ENCODE results near the gene ITPKB.
A peak's percentile ranks its signal among the peaks of the same experiment; 100 is the strongest.
"Not testable (repeated sequence)": the region's sequence is repeated elsewhere in the genome, so short reads cannot be mapped to it uniquely, and the experiment has no call there.

ITPKB gene

DNA sequence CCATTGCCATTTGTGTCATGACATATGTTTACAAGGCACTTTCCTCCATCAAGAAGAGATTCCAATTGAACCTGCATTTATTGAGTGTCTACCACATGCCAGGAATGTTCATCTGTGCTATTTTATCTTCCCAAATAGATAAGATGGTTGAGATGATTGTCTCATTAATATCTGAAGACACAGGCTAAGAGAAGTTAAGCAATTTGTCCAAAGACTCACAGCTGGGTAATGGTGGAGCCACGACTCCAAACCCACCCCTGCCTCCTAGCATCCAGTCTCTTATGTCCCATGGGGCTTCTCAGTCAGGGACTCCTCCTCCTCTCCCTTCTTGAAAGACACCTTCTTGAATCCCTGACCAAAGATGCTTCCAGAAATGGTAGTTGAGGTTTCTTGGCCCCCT, 122.4 kb downstream of the ITPKB start:
- no peak for DNase-seq

DNA sequence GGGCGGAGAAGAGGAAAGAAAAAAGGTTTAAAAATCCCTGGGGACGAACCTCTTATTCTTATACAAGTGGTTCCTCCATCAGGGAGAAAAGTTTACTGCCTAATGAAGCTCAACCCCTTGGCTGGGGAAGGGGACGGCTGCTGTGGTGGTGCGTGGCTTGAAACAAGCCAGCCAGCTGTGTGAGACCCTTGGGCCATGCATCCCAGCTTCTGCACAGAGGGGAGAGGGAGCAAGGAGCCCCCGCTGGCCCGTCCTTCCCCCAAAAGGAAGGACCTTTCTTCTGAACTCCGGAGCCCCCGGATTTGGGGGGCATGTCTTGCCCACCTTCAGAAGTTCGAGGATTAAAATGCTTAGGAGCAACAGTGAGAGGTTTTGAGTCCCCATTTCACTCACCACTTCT, 123.2 kb downstream of the ITPKB start:
- DNase-seq, result no peak

DNA sequence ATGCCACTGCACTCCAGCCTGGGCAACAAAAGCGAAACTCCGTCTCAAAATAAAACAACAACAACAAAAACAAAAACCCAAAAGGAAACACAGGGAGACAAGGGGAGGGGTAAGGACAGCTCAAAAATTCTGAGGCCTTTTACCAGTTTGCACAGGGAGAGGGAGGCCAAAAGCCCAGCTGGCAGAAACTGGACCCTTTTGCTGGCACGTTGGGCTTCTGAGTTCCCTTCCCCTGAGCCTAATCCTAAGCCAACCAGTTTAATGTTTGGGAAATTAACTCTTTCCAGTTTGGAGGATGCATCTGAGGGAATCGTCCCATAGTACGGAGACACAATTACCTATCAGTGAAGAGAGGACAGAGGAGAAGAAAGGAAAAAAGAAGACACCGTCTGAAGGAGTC, 127.1 kb downstream of the ITPKB start:
- DNase-seq, result not testable (repeated sequence)

DNA sequence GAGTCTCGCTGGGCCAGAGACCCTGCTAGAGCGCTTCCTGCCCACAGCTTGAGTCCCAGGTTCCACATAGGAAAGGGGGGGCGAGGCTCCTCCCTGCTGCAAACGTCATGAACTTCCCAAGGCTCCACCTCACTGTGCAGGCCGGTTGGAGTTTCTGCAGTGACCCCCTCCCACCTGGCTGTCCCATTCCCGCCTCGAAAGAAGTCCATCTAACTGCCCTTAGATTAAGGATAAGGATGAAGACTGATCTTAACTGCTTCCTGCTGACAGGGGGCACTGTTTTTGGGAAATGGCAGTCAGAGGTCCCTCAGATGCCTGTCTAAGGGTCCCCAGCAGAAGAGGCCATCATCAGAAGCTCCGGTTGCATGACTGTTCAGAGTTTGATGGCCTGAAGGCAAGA, 127.8 kb downstream of the ITPKB start:
- DNase-seq, result no peak

DNA sequence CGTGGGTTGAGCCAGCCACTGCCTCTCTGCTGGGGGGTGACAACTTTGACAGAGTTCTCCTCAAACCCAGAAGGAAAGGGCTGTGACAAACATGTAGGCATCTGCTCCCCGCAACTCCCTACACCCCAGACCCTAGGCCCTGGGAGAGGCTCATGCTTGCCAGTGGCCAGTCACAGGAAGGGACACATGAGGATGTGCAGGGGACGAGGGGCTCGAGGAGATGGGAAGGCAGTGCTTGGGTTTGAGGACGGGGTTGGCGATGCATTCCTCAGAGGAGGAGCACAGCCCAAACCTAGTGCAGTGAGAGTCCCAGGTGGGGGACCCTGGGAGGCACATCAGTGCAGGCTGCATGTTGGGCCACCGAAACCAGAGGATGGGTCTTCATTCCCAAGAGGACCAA, 128.4 kb downstream of the ITPKB start:
- DNase-seq, result no peak

DNA sequence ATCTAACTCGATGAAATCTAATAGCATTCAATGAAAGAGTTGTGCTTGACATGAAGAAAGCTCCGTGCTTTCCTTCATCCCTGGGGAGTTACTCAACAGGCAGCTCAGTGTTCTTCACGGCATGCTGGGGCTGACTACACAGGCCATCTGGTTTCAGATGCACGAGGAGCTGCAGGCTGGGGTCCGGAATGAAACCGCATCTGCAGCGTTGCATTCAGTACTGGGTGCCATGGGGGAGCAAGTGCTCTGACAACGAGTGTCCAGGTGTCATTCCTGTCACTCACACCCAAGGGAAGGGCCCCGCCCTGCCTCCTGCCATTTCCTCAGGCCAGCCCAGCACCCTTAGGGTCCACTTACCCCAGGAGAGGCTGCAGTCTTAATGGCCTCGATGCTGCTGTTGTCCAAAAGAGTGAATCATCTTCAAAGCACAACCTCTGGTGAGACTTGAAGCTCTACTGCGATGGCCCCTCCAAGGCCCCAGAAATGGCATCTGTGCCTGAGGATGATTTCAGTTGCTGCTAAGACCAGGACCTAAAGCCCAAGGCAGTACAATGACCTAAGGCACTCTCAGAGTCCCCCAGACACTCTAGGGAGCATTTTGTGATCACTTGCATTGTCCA, 129.1 kb downstream of the ITPKB start:
- no peak for DNase-seq

DNA sequence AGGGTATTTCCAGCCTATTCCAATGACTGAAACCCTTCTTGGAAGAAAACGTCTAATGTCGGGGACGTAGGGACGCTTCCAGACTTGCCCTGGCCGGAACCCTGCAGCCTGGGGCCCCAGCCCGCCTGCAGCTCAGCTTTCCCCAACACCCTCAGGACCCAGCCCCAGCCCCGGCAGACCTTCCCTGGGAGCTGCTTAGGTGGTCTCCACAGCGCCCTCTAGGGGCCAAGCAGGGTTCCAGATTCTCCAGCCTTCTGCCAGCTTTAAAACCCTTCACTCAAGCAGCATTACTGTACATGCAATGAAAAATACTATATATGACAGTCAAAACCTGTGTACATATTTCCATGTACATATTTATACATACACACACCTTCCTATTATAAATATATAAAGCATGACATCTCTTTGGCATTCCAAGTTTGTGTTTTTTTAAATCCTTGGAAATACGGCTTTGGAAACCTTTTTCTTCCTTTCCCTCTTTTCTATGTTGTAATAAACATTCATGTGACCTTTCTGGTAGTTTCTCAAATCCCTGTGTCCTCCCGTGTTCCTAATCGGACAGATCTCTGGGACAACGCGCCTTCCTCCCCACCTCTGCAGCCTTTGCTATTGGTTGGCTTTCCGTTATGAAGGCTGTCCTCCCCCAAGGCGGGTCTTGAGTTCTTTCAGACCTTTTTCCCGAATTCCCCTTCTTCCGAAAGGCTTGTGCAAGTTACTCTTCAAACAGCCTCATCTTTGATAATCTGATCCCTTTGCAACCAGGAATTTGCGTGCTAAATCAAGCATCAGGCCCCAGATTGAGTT, 130.2 kb downstream of the ITPKB start:
- DNase-seq, result peak; percentile 83

DNA sequence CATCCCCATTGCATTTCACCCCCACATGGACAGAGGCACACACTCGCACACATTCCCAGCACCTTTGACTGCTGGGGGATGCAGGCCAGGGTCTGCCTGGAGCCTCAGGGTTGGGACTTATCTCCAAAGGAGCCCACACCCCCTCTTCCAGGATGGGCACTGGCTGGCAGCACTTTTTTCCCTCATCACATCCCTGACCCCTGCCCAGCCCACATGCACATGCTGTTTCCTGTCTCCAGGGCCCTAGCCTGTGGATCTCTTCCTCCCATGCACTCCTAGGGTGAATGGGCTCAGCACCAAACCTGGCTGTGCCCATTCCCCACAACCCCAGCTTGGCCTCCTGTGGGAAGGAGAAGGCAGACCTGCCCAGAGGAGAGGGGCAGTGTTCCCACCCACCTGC, 131.3 kb downstream of the ITPKB start:
- no peak for DNase-seq

DNA sequence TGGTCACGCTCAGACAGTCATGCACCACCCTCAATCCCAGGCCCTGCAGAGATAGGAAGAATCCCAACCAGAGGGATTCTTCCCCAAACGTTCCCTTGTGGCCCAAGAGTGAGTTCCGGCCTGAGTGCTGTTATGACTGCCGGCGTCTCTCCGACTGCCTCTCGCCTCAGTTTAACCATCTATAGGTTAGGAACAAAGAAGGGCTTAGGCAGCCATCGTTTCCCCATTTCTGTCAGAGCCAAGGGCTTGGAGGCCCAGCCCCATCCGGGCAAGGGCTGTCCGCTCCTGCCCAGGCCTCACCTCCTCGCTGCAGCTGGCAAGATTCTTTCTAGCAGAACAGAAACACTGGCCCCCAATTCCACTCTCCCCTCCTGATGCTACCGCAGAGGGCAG, 131.8 kb downstream of the ITPKB start:
- no peak for DNase-seq

DNA sequence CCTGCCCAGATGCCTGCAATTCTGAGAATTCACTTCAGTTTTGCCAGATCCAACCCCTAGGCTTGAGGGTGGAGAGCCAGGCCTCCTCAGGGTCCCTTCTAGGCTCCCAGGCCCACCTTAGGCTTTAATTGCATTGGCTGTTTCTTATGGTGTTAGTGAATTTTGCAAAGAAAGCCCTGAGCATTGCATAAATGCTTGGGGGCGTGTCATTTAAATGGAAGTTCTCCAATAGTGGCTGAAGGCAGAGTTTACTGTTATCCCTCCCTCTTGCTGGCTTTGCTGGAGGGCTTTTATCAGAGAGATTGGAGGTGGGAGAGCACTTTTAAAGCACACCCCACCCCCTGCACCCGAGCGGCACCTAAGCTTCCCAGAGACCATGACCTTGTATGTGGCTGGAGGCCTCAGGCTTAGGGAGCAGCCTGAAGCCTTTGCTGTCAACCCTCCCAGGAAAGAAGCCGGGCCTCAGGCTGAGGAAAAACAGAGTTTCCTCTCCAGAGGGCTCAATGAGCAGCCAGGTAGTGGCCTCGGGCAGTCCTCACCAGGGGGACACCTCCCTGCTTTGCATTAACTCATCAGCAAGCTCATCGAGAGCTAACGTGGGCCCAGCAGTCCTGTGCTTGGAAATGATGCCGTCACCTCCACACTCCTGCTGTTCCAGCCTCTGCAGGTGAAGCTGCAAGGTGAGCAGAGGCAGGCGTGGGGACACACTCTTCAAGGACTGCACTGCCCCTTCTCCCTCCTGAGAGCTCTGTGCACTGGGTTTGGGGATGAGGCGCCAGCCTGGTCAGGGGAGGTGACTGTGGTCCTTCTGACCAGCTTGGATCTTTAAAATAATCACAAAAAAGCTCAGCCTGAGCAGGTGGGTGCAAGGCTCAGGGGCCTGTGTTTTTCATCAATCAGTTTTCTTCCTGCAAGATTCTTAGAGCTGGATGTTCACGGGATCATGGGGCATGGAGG, 132.5 kb downstream of the ITPKB start:
- DNase-seq, result no peak

DNA sequence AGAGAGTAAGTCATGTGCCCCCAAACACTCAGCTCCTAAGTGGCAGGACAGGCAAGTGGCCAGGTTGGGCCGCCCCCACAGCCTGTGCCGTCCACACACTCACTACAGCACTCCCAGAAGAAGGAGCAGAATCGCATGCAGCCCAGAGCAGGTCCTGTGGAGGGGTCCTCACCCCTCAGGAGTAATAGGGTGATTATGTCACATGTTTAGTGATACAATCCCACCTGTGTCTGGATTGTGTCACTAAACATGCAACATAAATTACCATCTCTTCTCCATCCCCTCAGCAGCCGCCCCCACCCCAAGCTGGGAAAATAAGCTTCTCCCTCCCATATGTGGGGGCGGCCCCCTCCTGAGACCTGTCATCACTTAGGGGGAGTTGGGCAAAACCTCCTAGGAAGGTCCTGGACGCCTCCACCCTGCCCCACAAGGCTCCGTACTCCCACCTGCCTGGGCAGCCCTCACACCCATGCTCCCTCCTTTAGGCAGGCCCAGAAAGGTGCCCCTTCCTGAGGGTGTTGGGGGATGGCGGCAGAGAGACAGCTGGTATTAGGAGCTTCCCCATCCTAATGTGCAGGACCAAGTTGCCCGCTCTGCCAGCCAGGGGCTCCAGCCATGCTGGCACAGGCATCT, 133.6 kb downstream of the ITPKB start:
- no peak for DNase-seq

DNA sequence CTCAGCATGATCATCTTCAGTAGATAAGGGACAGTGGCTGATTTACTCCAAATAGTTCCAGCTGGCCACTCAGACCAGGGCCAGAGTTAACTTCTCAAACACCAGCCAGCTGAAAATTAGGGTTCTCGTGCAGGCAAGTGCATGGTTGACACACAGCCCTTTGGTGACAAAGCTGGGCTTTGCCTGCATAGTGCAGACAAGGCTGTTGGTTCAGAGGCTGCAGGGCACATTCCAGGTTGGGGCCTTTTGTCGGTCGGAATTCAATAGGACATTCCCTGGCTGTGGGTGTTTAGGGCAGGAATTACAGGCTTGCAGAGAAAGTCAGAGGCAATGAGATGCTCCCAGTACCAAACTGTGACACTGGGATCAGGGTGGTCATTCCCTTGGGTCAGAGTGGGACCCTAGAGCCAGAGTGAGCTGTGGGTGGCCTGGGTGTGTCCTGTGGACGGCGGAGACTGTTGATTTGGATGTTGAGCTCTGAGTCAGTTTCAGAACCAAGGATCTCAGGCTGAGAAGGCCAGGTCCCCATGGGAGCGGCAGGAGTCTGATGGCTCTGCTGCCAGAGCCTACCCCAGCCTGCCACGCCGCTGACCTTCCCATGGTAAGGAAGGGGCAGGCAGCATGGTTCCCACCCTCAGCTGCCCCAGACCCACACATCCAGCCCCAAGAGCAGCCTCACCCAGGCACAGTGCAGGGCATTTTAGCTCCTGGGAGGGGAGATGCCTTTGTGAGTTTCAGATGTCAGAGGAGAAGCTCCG, 134.3 kb downstream of the ITPKB start:
- DNase-seq, result no peak

DNA sequence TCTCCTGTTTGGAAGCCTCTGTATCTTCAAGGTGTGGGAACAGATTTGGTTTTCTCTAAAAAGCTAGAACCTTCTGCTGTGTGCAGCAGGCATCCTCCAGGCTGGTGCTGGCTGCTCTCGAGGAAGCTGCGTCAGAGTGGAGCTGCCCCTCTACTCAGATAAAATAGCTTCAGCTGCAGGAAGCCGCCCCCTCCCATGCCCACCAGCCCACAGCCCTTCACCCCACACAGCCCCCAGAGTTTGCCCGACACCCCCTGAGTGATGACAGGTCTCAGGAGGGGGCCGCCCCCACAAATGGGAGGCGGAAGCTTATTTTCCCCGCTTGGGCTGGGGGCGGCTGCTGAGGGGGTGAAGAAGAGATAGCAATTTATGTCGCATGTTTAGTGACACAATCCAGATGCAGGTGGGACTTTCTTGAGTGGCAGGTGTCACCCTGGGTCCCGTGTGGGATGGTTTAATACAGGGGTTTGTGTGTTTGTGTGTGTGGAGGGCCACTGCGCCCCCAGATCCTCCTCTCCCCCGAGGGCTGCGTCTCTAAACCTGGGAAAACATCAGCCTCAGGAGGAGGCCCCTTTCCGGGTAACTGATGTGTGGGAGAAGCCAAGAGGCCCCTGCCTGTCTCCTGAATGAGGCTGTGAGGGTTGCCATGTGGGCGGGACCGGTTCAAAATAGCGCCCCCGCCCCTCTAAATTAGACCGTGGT, 135.1 kb downstream of the ITPKB start:
- DNase-seq, result no peak

DNA sequence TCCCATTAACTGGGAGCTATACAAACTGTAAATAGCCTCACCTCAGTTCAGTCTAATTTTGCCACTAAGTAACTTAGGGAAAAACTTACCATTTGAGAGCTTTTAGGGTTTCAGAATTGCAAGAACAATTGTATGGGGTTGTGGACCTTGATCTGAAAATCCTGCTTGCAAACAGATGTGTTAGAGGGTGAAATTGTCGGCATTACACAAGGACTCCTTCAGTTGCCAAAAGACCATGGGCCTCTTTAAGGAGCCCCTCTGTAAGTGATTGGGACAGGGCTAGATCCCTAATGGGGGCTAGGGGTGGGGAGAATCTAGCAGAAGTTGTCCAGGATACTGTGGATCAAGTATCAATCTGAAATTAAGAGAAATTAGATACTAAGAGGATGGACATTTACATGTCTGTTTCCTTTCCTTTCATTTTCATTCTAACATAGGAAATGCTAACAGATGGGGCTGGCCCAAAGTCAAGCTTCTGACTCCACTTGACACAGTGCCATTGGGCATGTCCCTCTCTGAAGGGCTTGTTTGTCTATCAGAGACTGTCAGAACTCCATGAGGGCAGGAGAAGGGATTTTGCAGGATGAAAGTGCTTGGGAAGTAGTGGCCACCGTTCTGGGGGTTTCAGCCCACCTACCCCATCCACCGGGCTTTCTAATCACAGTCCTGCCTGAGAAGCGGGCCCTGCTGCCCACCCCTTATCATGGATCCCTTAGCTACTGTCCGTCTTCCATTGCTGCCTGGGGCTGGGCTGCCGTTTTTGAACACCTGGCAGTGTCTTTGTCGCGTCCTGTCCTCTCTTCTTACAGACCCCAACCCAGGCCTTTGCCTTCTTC, 135.8 kb downstream of the ITPKB start:
- DNase-seq, result no peak

DNA sequence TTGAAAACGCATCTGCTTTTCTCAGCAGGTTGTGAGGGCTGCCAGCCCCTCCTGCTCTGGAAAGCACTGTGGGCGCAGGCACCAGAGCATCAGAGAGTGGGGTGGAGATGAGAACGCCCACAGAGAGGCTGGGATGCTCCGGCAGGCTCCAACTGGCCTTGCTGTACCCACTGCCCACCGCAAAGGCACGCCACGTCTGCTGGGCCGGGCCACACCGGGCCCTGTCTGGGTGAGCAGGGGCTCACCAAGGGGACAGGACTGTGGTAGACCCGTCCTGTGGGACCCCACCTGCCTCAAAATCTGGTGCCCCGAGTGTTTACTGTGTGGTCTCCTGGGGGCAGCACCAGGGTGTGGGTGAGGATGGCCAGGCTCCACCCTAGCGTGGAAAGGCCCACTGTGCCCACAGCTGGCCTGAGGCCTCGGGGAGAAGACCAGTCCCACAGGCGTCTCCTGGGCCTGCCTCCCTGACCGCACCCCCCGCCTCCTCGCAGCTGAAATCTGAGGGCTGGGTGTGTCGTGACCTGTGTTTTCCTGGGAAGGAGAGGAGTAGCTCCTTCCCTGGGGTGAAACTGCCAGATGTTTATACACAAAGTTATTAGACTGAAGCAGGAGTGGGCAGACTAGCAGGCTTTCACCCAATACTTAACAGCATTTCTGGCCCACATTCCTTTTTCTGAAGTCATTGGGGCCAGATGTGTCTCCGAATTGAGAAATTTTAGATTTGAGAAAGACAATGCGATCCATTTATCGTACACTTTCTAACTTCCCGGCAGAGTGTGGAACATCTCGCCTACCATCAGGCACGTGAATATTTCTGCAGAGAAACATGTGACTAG, 136.7 kb downstream of the ITPKB start:
- no peak for DNase-seq

DNA sequence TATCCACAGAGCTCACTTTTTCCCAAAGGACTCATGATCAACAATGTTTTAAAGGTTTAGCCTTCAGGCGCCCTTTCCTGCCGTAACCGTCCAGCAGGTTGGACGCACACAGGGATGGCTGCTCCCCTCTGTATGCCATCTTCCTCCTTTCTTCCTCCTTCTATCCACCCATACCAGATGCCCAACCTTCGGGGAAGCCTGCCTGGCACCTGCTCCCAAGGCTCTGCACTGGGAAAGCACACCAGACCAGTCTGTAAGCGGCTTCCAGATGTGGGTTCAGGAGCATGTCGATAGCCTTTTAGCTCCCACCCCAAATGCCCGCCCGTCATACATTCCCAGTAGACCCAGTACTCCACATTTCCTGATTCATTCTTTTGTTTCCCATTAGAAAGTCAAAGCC, 137.6 kb downstream of the ITPKB start:
- no peak for DNase-seq

DNA sequence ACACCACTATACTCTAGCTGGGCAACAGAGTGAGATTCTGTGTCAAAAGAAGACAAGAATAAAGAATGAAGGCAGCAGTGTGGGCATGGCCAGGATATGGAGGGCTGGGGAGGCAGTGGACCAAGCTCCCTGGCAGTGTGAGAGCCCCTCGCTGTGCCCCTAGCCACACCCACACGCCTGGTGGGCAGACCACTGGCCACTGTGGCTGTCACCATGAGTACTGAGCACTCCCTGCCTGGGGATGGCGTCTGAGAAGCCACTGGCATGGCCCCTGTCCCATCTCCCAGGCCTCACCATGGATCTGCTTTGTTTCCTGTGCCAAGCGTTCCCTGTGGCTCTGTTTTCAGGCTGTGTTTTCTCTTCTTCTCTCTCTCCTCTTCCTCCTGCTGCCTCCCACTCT, 138.8 kb downstream of the ITPKB start:
- DNase-seq, result no peak

DNA sequence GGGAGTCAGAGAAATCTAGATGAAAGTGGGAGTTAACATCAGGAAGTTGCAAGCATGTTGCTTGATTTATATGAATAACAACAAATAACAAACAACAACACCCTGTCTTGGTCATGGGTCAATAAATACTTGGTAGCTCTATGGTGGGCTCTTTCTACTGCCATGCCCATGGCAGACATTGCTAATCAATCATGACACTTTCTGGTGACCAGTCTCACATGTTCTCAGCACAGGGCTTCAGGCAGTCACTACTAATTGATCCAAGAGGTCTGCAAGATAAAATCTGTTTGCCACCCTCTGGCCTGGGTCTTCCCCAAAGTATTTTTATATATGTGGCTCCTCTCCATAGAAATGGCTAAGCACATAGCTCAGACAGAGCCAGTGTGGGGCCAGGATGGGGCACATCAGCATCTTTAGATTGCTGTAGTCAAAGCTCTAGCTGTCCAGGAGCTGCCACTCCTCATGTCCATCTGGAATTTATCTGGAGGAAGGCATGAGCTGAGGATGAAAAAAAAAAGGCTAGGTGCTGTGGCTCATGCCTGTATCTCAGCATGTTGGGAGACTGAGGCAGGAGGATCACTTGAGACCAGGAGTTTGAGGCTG, 139.3 kb downstream of the ITPKB start:
- no peak for DNase-seq

DNA sequence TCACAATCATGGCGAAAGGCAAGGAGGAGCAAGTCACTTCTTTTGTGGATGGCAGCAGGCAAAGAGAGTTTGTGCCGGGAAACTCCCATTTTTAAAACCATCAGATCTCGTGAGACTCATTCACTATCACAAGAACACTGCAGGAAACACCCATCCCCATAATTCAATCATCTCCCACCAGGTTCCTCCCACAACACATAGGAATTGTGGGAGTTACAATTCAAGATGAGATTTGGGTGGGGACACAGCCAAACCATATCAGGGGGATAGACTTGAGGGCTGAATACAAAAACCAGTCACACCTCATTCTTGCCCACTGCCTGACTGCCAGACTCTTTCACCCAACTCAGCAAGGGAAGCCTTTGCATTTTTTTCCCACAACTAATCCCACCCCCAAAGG, 140.1 kb downstream of the ITPKB start:
- not testable (repeated sequence) for DNase-seq

Data from activated CD8-positive, alpha-beta memory T cell treated with anti-CD3 and anti-CD28 coated beads for 24 hours (primary cell).